ENCODE measurements around the gene TPPP2. TPM values are rescaled to one million over a fixed set of nuclear protein-coding genes. Genes with fewer than 3 reads are reported as not detected.

The TPPP2 gene
- total RNA-seq, 1 donor from 2014 or later: not detected

DNA sequence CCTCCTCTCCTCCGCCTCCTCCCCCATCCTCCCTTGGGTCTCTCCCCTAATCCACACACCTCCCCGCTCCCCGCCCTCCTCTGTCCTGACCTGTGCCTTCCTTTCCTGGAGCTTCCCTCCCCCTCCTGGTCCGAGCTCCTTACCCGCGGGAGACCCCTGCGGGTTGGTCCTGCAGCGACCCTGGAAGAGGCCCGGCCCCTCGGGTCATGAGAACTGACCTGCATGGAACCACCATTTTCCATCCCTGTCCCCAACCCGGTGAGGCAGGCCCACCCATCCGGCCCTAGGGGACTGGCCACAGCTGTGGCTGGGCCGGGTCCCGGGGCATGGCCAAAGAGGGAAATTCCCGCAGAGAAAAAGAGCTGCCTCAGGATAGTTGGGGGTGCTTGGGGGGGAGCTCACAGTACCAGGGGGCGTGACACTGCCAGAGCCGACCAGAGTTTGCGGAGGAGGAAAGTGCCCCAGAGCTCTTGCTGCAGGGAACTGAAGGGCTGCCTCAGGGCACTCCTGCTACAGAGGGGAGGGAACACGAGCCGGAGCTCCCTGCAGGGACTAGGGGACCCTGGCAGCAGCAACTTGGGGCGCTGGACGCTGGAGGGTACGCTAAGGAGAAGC, 40.7 kb downstream of the TPPP2 start:
- H3K9me3 ChIP-seq: no peaks in the 10 kb centered on the region
- intact Hi-C loops (cut with DNase I): no loop called here
- peaks cover 26% of the 10 kb centered on the region for H3K36me3 ChIP-seq
- ATAC-seq (peak; percentile 49), DNase-seq (no peak)
- H3K27me3 ChIP-seq (ENCODE audit: low read depth): peaks cover 4% of the 10 kb centered on the region
- TF ChIP-seq, protein P1, sequence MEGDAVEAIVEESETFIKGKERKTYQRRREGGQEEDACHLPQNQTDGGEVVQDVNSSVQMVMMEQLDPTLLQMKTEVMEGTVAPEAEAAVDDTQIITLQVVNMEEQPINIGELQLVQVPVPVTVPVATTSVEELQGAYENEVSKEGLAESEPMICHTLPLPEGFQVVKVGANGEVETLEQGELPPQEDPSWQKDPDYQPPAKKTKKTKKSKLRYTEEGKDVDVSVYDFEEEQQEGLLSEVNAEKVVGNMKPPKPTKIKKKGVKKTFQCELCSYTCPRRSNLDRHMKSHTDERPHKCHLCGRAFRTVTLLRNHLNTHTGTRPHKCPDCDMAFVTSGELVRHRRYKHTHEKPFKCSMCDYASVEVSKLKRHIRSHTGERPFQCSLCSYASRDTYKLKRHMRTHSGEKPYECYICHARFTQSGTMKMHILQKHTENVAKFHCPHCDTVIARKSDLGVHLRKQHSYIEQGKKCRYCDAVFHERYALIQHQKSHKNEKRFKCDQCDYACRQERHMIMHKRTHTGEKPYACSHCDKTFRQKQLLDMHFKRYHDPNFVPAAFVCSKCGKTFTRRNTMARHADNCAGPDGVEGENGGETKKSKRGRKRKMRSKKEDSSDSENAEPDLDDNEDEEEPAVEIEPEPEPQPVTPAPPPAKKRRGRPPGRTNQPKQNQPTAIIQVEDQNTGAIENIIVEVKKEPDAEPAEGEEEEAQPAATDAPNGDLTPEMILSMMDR (IDR thresholded peaks at IDR 0.05): no peak
- H3K4me3 ChIP-seq: peak overlapping the region; percentile 75
- peak overlapping the region; percentile 81 for H3K27ac ChIP-seq
- peaks cover 38% of the 10 kb centered on the region for H3K4me1 ChIP-seq

DNA sequence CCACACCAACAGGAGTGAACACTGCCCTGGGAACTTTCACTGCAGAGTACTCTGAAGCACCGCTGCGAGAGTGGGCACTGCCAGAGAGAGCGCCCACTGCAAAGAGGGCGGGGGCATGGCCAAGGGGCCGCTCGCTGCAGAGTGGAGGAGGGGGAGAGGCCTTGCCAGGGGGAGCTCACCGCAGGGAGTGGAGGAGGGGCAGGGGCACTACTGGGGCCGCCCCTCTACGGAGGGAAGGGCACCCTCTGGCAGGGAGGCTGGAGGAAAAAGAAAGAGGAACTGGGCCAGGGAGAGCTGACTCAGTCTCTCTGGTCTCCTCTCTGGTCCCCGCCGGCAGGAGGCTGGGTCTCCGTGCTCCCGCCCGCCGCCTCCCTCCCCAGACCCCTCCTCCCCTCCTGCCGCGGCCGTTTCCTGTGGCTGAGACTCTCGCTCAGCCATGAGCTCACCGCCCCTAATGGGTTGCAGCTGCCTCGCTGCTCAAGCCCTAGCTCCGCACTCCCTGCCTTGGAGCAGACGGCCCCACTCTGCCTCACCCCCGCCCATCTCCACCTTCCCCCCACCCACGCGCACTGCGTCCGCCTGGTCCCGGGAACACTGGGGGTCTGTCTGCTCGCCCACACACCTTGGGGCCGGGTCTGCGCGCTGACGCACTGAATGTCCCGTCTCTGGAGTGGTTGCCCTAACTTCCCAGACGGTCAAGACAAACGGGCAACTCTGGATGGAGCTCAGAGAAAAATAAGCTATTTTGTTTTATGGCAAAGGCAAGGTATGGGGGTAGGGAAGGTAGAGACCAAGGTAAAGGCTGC, 41.4 kb downstream of the TPPP2 start:
- ATAC-seq (peak; percentile 66 to 78), DNase-seq (peak; percentile 85)
- Histone ChIP-seq H3K9me3 (no peaks in the 10 kb centered on the region), H3K27me3 (ENCODE audit: low read depth) (peaks cover 4% of the 10 kb centered on the region), H3K4me3 (peak overlapping the region; percentile 75), H3K27ac (peak overlapping the region; percentile 81), H3K36me3 (peaks cover 33% of the 10 kb centered on the region), H3K4me1 (peaks cover 38% of the 10 kb centered on the region)
- intact Hi-C loops (cut with DNase I): no loop called here
- TF ChIP-seq, protein P1 (IDR thresholded peaks at IDR 0.05): no peak

DNA sequence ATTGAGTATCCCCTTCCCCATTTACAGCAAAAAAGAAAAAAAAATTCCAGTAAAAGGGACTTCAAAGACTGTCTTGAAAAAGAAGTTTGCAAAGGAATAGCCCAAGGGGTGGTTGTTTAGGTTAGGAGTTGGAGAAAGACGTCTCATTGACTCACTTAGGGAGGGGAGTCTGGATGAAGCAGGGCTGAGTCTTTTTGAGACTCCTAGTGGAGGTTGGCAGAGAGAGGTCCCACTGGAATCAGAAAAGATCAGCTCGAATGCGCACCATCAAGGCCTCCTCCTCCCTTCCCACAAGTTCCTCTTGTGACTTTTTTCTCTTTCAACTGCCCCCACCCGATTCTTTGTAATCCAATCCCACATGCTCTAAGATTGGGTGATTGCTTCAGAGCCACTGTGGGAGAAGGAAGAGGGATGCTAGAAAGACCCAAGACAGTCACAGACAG, 42.0 kb downstream of the TPPP2 start:
- TF ChIP-seq, protein P1 (IDR thresholded peaks at IDR 0.05): no peak
- ATAC-seq (no peak), DNase-seq (no peak)
- intact Hi-C loops (cut with DNase I): no loop called here
- Histone ChIP-seq H3K36me3 (peaks cover 40% of the 10 kb centered on the region), H3K4me3 (peak overlapping the region; percentile 75), H3K27ac (peak overlapping the region; percentile 81), H3K27me3 (ENCODE audit: low read depth) (peaks cover 4% of the 10 kb centered on the region), H3K4me1 (peaks cover 38% of the 10 kb centered on the region), H3K9me3 (no peaks in the 10 kb centered on the region)

DNA sequence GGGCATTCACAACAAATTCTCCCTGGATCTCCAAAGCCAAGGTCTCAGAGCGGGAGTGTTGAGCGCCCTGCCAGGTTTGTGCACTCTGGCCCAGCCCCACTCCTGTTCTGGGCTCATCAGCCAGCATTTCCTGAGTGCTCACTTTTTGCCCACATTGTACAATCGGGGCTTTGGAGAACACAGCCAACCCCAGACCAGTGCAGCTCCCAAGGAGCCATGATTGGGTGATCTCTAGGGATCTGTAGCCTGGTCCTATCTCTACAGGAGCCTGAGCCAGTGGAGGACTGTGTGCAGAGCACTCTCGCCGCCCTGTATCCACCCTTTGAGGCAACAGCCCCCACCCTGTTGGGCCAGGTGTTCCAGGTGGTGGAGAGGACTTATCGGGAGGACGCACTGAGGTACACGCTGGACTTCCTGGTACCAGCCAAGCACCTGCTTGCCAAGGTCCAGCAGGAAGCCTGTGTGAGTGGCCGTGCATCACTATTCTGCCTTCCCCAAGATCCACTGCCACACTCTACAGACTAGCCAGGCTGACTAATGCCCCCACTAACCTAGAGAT, 42.8 kb downstream of the TPPP2 start:
- H3K4me3 ChIP-seq: no peak overlapping the region
- DNase-seq: no peak
- H3K9me3 ChIP-seq: no peaks in the 10 kb centered on the region
- peak overlapping the region; percentile 81 for H3K27ac ChIP-seq
- no peak for ATAC-seq
- TF ChIP-seq, protein P1 (IDR thresholded peaks at IDR 0.05): no peak
- peaks cover 48% of the 10 kb centered on the region for H3K36me3 ChIP-seq
- H3K27me3 ChIP-seq (ENCODE audit: low read depth): peaks cover 4% of the 10 kb centered on the region
- intact Hi-C loops (cut with DNase I): no loop called here
- peaks cover 38% of the 10 kb centered on the region for H3K4me1 ChIP-seq

DNA sequence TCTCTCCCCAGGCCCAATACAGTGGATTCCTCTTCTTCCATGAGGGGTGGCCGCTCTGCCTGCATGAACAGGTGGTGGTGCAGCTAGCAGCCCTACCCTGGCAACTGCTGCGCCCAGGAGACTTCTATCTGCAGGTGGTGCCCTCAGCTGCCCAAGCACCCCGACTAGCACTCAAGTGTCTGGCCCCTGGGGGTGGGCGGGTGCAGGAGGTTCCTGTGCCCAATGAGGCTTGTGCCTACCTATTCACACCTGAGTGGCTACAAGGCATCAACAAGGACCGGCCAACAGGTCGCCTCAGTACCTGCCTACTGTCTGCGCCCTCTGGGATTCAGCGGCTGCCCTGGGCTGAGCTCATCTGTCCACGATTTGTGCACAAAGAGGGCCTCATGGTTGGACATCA, 43.9 kb downstream of the TPPP2 start:
- TF ChIP-seq, protein P1 (IDR thresholded peaks at IDR 0.05): no peak
- no peak for ATAC-seq
- Histone ChIP-seq H3K4me3 (no peak overlapping the region), H3K4me1 (peaks cover 32% of the 10 kb centered on the region), H3K9me3 (no peaks in the 10 kb centered on the region), H3K36me3 (peaks cover 58% of the 10 kb centered on the region), H3K27me3 (ENCODE audit: low read depth) (peaks cover 4% of the 10 kb centered on the region), H3K27ac (no peak overlapping the region)
- intact Hi-C loops (cut with DNase I): no loop called here
- DNase-seq: no peak
